ENCODE results near the gene IRF2.

Gene IRF2

GRCh38 chr4:184432127-184432922, 42.0 kb downstream of the IRF2 start:
- DNase-seq (ENCODE audit: low spot score): no peak

DNA sequence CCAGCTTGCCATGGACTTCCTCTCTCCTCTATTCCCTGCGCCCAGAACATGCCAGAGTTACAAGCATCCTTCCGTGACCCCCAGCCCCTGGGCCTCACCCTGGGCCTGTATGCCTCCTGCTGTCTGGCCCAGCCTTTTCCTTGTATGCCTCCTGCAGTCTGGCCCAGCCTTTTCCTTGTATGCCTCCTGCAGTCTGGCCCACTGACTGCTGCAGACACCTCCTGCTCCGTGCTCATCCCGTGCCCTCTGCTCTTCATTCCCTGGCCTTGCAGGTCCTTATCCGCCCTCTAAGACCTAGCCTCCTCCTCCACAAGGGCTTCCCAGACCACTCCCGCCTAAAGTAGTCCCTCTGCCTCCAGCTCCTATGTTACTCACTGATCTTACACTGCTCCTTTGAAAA, 44.2 kb downstream of the IRF2 start:
- DNase-seq (ENCODE audit: low spot score): no peak

DNA sequence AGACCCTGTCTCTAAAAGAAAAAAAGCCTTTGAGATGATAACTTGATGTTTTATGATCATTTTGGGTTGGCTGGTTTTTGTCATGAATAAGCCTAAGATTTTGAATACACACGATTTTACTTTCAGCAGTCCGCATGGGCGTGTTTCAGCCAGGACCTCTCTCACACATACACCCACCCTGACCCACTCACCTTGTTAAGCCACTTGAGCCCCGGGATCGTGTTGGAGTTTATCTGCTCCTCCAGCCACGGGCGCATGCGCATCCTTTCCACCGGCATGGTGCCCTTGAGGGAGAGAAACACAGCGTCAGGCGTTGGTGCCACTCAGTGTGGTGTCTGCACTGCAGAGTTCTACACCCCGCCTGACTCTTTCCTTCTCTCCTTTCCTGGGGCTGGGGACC, 45.6 kb downstream of the IRF2 start:
- DNase-seq (ENCODE audit: low spot score): no peak

DNA sequence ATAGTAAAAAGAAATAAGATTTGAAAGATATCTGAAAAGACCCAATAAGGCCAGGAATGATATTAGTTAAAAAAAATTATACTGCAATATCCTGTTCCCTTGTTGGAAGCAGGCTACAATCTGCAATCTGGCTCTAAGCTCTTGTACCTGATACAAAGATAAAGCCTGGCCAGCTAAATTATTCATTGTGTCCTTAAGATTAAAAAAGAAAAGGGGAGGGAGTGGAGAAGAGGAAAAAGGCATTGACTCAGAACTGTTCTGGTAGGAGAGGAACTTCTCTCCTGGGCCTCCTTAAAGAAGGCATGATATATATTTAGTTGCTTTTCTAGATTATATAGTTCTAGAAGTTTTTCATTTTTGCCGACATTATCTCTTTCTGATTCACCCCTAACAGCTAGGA, 46.7 kb downstream of the IRF2 start:
- DNase-seq (ENCODE audit: low spot score): no peak

DNA sequence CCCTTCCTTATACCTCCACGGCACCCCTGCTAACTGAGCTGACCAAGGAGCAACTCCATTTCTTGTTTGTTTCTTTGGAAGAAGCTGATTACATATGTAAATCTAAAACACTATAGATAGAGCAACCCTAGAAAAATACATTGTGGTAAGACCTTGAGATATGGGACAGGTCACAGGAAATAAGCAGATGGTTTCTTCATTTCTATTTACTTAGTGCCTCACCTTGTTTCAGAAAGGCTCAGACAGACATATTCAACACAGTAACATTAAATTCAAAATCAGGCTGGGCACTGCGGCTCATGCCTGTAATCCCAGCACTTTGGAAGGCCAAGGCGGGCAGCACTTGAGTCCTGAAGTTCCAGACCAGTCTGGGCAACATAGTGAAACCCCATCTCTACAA, 47.3 kb downstream of the IRF2 start:
- no peak for DNase-seq (ENCODE audit: low spot score)

DNA sequence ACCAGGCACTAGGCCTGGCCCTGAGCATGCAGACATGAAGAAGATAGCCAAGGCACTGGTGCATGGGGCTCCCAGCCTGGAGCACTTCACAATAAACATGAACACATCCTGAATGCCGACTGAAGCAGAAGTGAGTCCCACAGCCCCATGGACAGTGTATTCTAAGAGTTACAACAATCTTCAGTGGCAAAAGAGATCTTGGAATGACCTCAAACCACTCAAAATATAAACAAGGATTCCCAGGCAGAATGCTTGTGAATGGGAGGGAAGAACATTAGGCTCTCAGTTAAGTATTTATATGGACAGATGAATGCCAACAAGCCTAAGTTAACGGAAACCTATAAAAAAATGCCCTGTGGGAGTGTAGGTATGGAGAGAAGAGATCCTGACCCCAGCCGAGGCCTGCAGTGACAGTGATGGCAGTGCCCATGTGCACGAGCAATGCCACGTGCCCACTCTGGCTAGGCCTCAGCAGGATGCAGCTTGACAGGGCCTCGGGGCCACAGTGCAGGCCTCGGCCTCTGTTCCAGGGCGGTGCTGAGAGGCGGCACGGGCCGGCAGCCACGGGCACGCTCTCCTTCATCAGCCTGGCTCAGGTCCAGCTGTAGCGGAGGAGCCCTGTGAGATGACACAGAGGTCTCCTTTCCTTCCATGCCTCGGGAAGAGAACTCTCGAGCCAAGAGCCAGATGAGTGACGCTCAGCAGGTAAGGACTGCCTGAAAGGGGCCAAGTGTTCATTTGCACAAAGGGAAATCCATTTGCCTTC, 49.2 kb downstream of the IRF2 start:
- peak; percentile 31 for DNase-seq (ENCODE audit: low spot score)

DNA sequence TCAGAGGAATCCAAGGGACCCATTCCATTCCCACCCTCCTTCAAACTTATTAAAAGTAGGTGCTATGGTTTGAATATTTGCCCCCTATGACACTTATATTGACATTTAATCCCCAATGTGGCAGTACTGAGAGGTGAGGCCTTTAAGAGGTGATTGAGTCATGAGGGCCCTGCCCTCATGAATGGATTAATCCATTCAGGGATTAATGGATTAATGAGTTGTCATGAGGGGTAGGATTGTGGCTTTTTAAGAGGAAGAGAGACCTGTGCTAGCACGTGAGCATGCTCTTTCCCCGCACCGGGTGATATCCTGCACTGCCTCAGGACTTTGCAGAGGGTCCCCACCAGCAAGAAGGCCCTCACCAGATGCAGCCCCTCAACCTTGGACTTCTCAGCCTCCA, 50.1 kb downstream of the IRF2 start:
- DNase-seq (ENCODE audit: low spot score): no peak

DNA sequence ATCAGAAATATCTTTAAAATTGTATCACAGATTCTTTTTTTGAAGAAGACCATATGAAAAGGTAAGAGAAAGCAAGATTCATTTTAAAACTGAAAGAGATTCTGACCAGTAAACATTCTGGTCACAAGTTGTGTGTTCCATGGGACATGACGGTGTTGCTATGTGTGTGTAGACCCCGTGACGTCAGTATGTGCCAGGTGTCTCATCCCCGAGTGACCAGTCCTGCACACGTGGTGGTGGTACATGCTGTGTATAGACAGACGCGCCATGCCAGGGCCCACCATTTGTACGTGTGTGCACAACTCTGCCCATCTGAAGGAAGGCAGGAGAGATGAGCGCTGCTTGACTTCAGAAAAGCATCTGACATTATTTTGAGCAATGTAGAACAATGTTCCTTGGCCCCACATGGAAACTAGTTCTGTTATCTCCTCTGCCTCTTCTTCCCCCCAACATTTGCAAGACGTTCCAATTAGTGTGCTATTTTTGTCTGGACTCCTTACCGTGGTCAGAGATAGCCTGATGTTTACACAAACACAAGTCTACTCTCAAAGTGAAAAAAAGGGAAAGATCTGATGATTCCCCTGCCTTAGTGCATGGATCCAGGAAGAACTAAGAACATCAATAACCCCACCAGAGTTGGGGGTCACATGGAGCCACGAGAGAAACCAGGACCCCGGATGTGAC, 51.2 kb downstream of the IRF2 start:
- DNase-seq (ENCODE audit: low spot score): no peak

GRCh38 chr4:184422378-184422777, 52.0 kb downstream of the IRF2 start:
- no peak for DNase-seq (ENCODE audit: low spot score)

DNA sequence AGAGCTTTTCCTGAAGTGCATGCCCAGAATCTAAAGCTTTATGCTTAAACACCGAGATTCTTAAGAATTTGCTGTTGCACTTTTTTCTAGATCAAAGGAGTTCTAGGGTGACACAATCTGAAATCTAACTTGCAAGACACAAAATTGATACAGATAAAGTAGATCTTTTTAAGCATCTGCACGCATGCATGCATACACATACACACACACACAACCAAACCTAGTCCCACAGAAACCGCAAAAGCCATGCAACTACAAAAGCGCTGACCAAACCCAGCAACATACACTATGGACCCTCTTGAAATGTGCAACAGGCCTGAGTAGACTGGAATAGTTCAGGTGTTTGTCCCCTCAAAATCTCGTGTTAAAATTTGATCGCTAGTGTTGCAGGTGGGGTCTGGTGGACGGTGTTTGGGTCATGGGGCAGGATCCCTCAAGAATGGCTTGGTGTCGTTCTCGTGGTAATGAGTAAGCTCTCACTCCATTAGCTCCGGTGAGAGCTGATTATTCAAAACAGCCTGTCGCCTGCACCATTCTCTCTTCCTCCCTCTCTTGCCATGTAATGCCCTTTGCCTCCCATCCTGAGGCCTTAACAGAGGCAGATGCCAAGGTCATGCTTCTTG, 52.7 kb downstream of the IRF2 start:
- no peak for DNase-seq (ENCODE audit: low spot score)

DNA sequence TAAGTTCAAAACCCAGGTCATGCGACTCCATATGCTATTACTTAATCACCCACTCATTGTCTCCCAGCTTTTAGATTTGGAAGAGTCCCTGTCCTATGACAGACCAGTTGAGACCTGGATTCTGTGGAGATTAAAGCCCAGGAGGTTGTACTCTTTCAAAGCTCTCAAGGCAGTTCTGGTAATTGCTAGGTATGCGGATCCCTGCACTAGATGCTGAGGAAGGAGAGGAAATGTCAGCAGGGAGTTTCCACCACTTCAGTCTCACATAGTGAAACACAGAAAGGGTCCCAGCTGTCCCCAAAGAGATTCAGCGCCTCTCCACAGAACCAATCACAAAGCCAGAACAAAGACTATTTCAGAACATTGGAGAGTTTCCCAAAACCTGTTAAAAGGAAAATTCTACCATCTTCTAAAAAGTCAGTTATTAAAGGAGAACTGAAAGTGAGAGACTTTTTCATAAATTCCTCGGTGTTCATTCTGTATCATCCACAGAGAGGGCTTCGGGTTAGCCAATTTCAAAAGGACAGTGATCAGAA, 53.4 kb downstream of the IRF2 start:
- no peak for DNase-seq (ENCODE audit: low spot score)

- DNase-seq (ENCODE audit: low spot score): no peak
Measured at GRCh38 chr4:184420402-184420801, 53.9 kb downstream of the IRF2 start.

DNA sequence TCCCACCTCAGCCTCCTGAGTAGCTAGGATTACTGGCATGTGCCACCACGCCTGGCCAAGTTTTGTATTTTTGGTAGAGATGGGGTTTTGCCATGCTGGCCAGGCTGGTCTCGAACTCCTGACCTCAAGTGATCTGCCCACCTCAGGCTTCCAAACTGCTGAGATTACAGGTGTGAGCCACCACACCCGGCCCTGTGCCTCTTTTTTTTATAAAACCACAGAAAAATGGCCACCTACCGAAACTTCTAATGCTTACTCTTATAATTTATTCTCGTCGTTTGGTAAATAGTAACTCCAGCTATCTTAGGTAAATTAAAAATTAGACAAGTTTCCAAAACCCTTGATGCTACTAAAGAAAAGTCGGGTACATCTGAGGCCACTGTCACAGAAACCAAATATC, 54.4 kb downstream of the IRF2 start:
- no peak for DNase-seq (ENCODE audit: low spot score)

DNA sequence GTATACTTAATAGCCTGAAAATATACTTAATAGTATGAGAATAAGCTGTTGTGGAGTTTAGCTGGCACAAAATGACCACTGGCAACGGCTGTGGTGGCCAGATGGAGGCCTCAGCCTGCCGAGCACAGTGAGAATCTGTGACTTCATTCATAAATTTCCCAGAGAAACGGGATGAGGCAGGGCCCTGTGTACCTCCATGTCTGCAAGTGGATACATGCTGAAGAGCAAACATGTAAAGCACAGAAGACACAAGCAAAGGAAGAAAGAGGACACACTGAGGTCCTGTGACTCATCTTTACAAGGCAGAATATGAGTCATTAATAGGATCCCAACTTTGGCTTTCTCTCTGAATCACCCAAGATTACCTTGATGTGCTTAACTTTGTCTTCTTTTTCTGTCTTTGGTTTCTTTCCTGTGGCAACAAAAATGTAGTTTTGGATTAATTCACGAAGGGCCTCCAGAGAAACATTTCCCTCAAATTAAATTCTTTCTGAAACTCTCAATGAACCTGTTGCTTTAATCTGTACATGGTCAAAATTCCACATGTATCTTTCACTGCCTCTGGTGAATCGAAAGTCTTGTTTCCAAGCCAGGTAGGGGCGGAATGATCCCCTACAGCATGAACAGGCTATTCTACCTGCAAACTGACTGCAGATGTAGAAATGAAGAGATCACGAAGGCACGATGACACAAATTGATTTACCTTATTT, 56.4 kb downstream of the IRF2 start:
- DNase-seq (ENCODE audit: low spot score): peak; percentile 38

DNA sequence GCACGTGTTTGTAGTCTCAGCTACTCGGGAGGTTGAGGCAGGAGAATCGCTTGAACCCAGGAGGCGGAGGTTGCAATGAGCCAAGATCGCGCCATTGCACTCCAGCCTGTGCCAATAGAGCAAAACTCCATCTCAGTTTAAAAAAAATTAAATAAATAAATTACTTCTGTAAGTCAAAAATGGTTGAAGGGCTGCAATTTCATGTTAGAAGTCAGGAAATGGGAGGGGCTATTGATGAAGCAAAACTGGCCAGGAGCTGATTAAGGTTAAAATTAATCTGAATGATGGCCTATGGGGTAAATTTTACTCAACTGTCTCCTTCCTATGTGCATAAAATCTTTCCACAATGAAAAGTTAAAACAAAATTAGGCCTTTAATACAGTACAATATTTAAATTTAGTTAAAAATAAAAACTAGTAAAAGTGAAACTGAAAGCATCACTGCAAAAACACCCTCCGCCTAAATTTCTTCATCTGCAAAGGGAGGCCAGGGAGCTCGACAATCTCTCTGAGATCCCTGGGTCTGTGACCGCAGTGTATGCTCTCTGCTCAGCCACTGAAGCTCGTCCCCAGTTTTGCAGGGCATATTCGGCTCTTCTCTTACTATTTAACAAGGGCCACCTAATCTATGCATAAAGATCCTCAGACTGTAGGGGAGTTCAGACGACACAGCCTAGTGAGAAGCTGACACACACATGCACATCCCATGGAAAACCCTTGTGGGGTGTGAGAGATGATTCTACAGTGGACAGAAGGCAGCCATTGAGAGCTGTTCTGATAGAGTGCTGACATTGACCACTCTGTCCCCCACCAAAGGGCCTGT, 57.2 kb downstream of the IRF2 start:
- DNase-seq (ENCODE audit: low spot score): no peak

DNA sequence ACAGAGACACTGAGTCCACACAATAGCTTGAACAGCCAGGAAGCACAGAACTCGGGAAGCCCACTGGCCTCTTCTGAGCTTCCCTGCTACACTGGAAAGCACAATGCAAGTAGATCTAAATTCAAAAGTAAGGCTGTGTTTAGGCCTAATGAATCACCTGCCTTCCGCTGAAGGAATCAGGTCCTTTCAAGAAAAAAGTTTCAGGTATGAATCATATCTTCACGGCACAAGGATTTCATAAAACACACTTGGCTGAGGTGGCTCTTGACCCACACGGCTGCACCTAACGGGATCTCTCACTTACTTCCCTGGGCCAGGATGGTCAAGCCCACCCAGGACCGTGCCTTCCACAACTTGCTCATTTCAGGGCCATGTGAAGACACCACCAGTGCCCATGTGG, 59.3 kb downstream of the IRF2 start:
- DNase-seq (ENCODE audit: low spot score): no peak

- DNase-seq (ENCODE audit: low spot score): no peak
Measured at GRCh38 chr4:184413261-184414046, 60.9 kb downstream of the IRF2 start.

DNA sequence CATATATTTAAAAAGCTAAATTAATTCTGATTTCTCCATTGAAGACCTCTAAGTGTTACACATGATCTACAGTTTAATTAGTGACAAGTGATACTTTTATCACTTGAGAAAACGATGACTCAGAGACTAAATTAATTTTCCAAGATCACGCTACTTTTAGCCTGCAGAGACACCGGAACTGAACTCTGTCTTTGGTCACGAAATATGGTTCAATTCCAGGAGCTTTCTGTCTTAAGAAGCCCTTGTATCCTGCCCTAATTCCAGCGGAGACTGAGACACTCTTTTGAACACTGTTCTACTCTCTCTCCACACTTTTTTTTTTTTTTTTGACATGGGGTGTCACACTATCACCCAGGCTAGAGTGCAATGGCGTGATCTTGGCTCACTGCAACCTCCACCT, 63.6 kb downstream of the IRF2 start:
- no peak for DNase-seq (ENCODE audit: low spot score)

GRCh38 chr4:184409911-184410692, 64.2 kb downstream of the IRF2 start:
- DNase-seq (ENCODE audit: low spot score): no peak

Data from kidney capillary endothelial cell (primary cell).